Osteoblast (primary cell): ENCODE results near the gene CPNE8. TPM values are rescaled to one million over a fixed set of nuclear protein-coding genes. Genes with fewer than 3 reads are reported as not detected.

Source experiments
- DNase-seq: peaks from one replicate; pipeline ENCODE4 v3.0.0; 2011; ENCODE audit warnings: low spot score, mixed read lengths; ENCODE audit not compliant: insufficient read length; ENCODE audit errors: missing footprints
- H2AFZ ChIP-seq: 2 replicates; pipeline ENCODE4 v1.6.0; 2011; ENCODE audit warnings: mild to moderate bottlenecking, low read length
- H3K27ac ChIP-seq: 2 replicates; pipeline ENCODE4 v1.5.1; 2011; ENCODE audit warnings: mild to moderate bottlenecking, low read depth, low read length, moderate library complexity
- H3K27me3 ChIP-seq: 2 replicates; pipeline ENCODE4 v1.6.0; 2012; ENCODE audit warnings: mild to moderate bottlenecking, control low read depth, inconsistent platforms, low read length, moderate library complexity; ENCODE audit not compliant: insufficient read depth
- H3K36me3 ChIP-seq: 2 replicates; pipeline ENCODE4 v1.5.1; 2011; ENCODE audit warnings: mild to moderate bottlenecking, low read length, control low read depth, moderate library complexity; ENCODE audit not compliant: insufficient read depth
- H3K4me1 ChIP-seq: 2 replicates; pipeline ENCODE4 v1.5.1; 2011; ENCODE audit warnings: mild to moderate bottlenecking, low read length, control low read depth, moderate library complexity; ENCODE audit not compliant: insufficient read depth
- H3K4me2 ChIP-seq: 2 replicates; pipeline ENCODE4 v1.6.0; 2011; ENCODE audit warnings: mild to moderate bottlenecking, low read length; ENCODE audit not compliant: insufficient read depth
- H3K4me3 ChIP-seq: fragments of 200-600 bp; sonication (generic); 3 replicates; pipeline ENCODE4 v1.5.1; 2012; ENCODE audit warnings: mild to moderate bottlenecking, low read length, inconsistent platforms; ENCODE audit not compliant: insufficient read depth
- H3K79me2 ChIP-seq: 2 replicates; pipeline ENCODE4 v1.6.0; 2012; ENCODE audit warnings: mild to moderate bottlenecking, low read length, control low read depth, inconsistent platforms; ENCODE audit not compliant: insufficient read depth
- H3K9me3 ChIP-seq: 2 replicates; pipeline ENCODE4 v1.5.1; 2011; ENCODE audit warnings: low read depth, low read length, control low read depth
- H4K20me1 ChIP-seq: 2 replicates; pipeline ENCODE4 v1.6.0; 2012; ENCODE audit warnings: mild to moderate bottlenecking, low read length, control low read depth; ENCODE audit not compliant: insufficient read depth
- total RNA-seq: library from RNA; depleted of rRNA; stranded (reverse); fragments of >200 nt; gene quantifications from 2 replicates; pipeline ENCODE4 v1.2.3, GENCODE V29; 2012
- TF ChIP-seq, protein P1 (sequence below): IDR thresholded peaks from 2 replicates; pipeline ENCODE4 v1.5.1; 2011; ENCODE audit warnings: mild to moderate bottlenecking, low read depth, low read length, moderate library complexity; ENCODE audit errors: extremely low read depth

The CPNE8 gene
- total RNA-seq, 1 donor: 20.6 TPM

DNA sequence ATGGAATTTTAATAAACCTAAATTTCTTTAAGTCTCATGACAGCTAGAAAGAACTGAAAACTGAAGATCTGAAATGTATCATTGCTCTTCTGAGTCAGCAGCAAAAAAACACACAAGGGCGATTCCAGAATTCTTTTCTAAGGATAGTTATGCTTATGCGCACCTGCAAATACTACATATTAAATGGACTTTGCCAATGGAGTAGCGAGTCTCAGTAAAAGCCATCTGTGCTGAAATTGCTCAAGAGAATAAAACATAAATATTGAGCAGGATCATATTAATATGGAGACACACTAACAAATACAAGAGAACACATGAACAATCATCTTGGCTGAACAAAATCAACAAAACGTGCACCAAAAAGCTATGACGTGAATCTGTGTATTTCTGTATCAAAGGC is 73.7 kb downstream of the CPNE8 start:
- H3K4me2 ChIP-seq: no peak overlapping the region
- TF ChIP-seq, protein P1, sequence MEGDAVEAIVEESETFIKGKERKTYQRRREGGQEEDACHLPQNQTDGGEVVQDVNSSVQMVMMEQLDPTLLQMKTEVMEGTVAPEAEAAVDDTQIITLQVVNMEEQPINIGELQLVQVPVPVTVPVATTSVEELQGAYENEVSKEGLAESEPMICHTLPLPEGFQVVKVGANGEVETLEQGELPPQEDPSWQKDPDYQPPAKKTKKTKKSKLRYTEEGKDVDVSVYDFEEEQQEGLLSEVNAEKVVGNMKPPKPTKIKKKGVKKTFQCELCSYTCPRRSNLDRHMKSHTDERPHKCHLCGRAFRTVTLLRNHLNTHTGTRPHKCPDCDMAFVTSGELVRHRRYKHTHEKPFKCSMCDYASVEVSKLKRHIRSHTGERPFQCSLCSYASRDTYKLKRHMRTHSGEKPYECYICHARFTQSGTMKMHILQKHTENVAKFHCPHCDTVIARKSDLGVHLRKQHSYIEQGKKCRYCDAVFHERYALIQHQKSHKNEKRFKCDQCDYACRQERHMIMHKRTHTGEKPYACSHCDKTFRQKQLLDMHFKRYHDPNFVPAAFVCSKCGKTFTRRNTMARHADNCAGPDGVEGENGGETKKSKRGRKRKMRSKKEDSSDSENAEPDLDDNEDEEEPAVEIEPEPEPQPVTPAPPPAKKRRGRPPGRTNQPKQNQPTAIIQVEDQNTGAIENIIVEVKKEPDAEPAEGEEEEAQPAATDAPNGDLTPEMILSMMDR: no peak

DNA sequence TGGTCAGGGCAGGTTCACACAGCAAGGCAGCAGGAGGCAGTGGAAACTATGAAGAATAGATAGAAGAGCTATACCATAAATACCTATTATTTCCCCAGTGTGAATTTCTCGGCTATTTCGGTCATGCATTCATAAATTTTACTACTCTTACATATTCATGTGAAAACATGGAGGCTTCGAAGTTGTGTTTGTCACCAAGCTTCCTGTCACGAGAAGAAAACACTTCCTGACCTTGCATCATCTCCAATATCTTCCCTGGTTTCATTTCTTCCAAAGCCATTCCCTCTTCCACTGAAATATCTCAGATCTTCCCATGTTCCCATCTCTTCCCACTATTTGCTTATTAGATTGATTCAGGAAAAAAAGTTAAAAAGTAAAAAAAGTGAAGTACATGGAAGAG is 80.4 kb downstream of the CPNE8 start:
- no peak overlapping the region for H3K4me3 ChIP-seq
- H4K20me1 ChIP-seq: no peaks in the 10 kb centered on the region
- TF ChIP-seq, protein P1: no peak
- H3K27ac ChIP-seq: no peak overlapping the region
- no peaks in the 10 kb centered on the region for H3K36me3 ChIP-seq
- H3K4me2 ChIP-seq: no peak overlapping the region
- no peak overlapping the region for H2AFZ ChIP-seq
- no peak for DNase-seq
- H3K79me2 ChIP-seq: no peaks in the 10 kb centered on the region
- H3K4me1 ChIP-seq: peaks cover 3% of the 10 kb centered on the region
- no peaks in the 10 kb centered on the region for H3K9me3 ChIP-seq
- no peaks in the 10 kb centered on the region for H3K27me3 ChIP-seq

More for the DNA sequence above, 73.7 kb downstream of the CPNE8 start:
- no peaks in the 10 kb centered on the region for H3K36me3 ChIP-seq
- no peak for DNase-seq
- H3K9me3 ChIP-seq: no peaks in the 10 kb centered on the region
- no peak overlapping the region for H3K27ac ChIP-seq
- H3K4me3 ChIP-seq: no peak overlapping the region
- H2AFZ ChIP-seq: no peak overlapping the region
- H3K79me2 ChIP-seq: peaks cover 2% of the 10 kb centered on the region
- H3K4me1 ChIP-seq: no peaks in the 10 kb centered on the region
- H4K20me1 ChIP-seq: no peaks in the 10 kb centered on the region
- H3K27me3 ChIP-seq: no peaks in the 10 kb centered on the region

DNA sequence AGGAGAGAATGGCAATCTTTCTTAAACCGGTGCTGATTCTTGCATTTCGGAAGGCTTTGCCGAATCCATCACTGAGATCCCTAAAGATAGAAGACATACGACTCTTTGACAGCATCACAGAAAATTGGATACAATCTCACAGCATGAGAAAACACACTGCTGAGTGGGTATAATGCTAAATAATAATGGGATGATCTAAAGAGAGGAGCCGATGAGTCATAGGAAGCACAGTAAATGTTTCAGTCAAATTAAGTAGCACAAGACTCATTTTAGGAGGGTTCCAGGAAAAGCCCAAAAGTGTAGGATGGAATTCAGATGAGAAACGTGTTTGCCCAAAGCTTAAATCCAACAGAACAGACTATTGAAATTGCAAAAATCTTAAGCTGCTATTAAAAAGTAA is 81.7 kb downstream of the CPNE8 start:
- H3K4me3 ChIP-seq: no peak overlapping the region
- peaks cover 3% of the 10 kb centered on the region for H3K4me1 ChIP-seq
- no peak for DNase-seq
- H3K27ac ChIP-seq: no peak overlapping the region
- no peaks in the 10 kb centered on the region for H3K9me3 ChIP-seq
- H3K4me2 ChIP-seq: no peak overlapping the region
- no peaks in the 10 kb centered on the region for H4K20me1 ChIP-seq
- TF ChIP-seq, protein P1: no peak
- no peaks in the 10 kb centered on the region for H3K36me3 ChIP-seq
- H3K79me2 ChIP-seq: no peaks in the 10 kb centered on the region
- no peak overlapping the region for H2AFZ ChIP-seq
- H3K27me3 ChIP-seq: no peaks in the 10 kb centered on the region

DNA sequence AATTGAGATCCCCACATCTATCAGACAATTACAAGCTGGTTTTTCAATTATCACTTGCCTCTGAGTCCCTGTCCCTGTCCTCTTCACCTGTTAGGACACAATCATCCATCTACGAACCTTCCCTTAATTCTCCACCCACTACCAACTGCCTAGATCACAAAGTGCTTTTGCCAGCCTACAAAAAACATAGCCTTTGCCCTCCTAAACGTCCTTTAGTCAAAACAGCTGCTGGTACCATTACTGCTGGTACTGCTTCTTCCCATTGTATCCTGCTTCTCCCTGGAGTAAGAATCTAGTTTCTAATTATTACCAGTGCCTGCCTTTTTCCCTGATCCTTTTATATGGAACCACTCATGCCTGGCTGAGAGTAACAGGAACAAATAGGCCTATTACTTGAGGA is 82.1 kb downstream of the CPNE8 start:
- no peaks in the 10 kb centered on the region for H3K79me2 ChIP-seq
- H3K4me3 ChIP-seq: no peak overlapping the region
- no peaks in the 10 kb centered on the region for H4K20me1 ChIP-seq
- no peak for DNase-seq
- TF ChIP-seq, protein P1: no peak
- H3K9me3 ChIP-seq: no peaks in the 10 kb centered on the region
- H3K4me1 ChIP-seq: peaks cover 3% of the 10 kb centered on the region
- H3K4me2 ChIP-seq: no peak overlapping the region
- no peak overlapping the region for H3K27ac ChIP-seq
- no peaks in the 10 kb centered on the region for H3K27me3 ChIP-seq
- H3K36me3 ChIP-seq: no peaks in the 10 kb centered on the region
- no peak overlapping the region for H2AFZ ChIP-seq
